HepG2 (cell line): Measurements from ENCODE around the gene SLC39A10. TPM values are rescaled to one million over a fixed set of nuclear protein-coding genes. Genes with fewer than 3 reads are reported as not detected.

Experiments
- ATAC-seq: fragments of 200-7000 bp; cut with Tn5 transposase; 3 replicates; pipeline ENCODE4 v1.9.1; 2020; ENCODE audit warnings: mild to moderate bottlenecking, moderate library complexity
- BruUV-seq: library from RNA; stranded (reverse); fragments of 400-500 nt; replicated peaks from 2 replicates; lab custom pipeline; 2021; lab: Mats Ljungman, UMichigan
- CTCF ChIA-PET: fragments of 300-600 bp; formaldehyde crosslinking; extraction: SDS; loops from one replicate; lab custom pipeline; 2021; ENCODE audit warnings: low total read pairs, inconsistent platforms, low intra/inter-chr PET ratio; lab: Yijun Ruan, JAX
- POLR2A ChIA-PET: fragments of 350-600 bp; sonication (Branson Sonifier 250); formaldehyde crosslinking; loops from one replicate; lab custom pipeline; 2020; ENCODE audit warnings: antibody characterized with exemption, inconsistent platforms; lab: Yijun Ruan, JAX
- DNase-seq: peaks from one replicate; pipeline ENCODE4 v3.0.0-alpha.2; 2015; ENCODE audit warnings: low spot score
- FAIRE-seq: peaks from 3 replicates; lab custom pipeline; 2011; peaks lifted over from hg19 to GRCh38; lab: Jason Lieb, UNC
- H2AFZ ChIP-seq: one replicate; pipeline ENCODE4 v1.6.1; 2011; ENCODE audit warnings: low read length, inconsistent platforms
- H3K27ac ChIP-seq: fragments of 300-600 bp; 3 replicates; pipeline ENCODE4 v1.8.0; 2011; ENCODE audit warnings: mixed run types, mild to moderate bottlenecking, mixed read lengths, low read length, inconsistent platforms; ENCODE audit not compliant: insufficient read depth; ENCODE audit errors: extremely low read length
- H3K27me3 ChIP-seq, 2 experiments: fragments of 200-600 bp in 1 of 2; 2 replicates in 1 of 2; 3 replicates in 1 of 2; pipeline versions ENCODE4 v1.6.0 to v1.8.0; 2011; ENCODE audit warnings: low read length in 2 of 2, mild to moderate bottlenecking in 2 of 2, moderate library complexity in 2 of 2, inconsistent platforms in 1 of 2; ENCODE audit not compliant: insufficient read depth in 2 of 2, control insufficient read depth in 1 of 2
- H3K36me3 ChIP-seq, 2 experiments: fragments of 200-600 bp in 1 of 2; replicated peaks in 1 of 2; 2 replicates in 1 of 2; 3 replicates in 1 of 2; pipeline versions ENCODE4 v1.5.1 to v1.8.0; 2011; ENCODE audit warnings: low read length in 2 of 2, inconsistent platforms in 1 of 2; ENCODE audit not compliant: insufficient read depth in 2 of 2, control insufficient read depth in 1 of 2
- H3K4me1 ChIP-seq: 2 replicates; pipeline ENCODE4 v1.5.1; 2012; ENCODE audit warnings: low read length, inconsistent platforms; ENCODE audit not compliant: insufficient read depth
- H3K4me2 ChIP-seq: 2 replicates; pipeline ENCODE4 v1.6.0; 2011; ENCODE audit warnings: low read depth, low read length, inconsistent platforms
- H3K4me3 ChIP-seq, 3 experiments: fragments of 200-600 bp in 1 of 3; sonication (generic), shearing (Covaris generic) in 1 of 3; replicated peaks in 1 of 3; 2 replicates each; pipeline ENCODE4 v1.5.1; 2011 to 2016; ENCODE audit warnings: low read length in 3 of 3, inconsistent platforms in 2 of 3, low read depth in 2 of 3, mild to moderate bottlenecking in 2 of 3, control low read depth in 1 of 3, mixed read lengths in 1 of 3; ENCODE audit not compliant: insufficient read depth in 1 of 3
- H3K79me2 ChIP-seq: one replicate; pipeline ENCODE4 v1.6.1; 2011; ENCODE audit warnings: low read length, inconsistent platforms; ENCODE audit not compliant: insufficient read depth
- H3K9ac ChIP-seq: 2 replicates; pipeline ENCODE4 v1.6.0; 2011; ENCODE audit warnings: mild to moderate bottlenecking, low read depth, low read length, inconsistent platforms; ENCODE audit not compliant: insufficient read depth
- H3K9me3 ChIP-seq: 2 replicates; pipeline ENCODE4 v1.5.1; 2012; ENCODE audit warnings: mild to moderate bottlenecking, low read length
- H4K20me1 ChIP-seq: 2 replicates; pipeline ENCODE4 v1.6.0; 2011; ENCODE audit warnings: inconsistent platforms, mild to moderate bottlenecking, low read length, moderate library complexity; ENCODE audit not compliant: insufficient read depth
- ELF3 ChIP-seq: IDR thresholded peaks from 2 replicates; pipeline ENCODE4 v1.6.1; 2016; ENCODE audit warnings: missing genetic modification reagents, missing compliant biosample characterization
- GZF1 ChIP-seq: sonication (generic); formaldehyde crosslinking; IDR thresholded peaks from 2 replicates; pipeline ENCODE4 v1.5.1; 2020; ENCODE audit warnings: mild to moderate bottlenecking, missing genetic modification reagents
- IKZF1 ChIP-seq: fragments of 450-650 bp; IDR thresholded peaks from 2 replicates; pipeline ENCODE4 v1.7.1; 2016
- RARA ChIP-seq: IDR thresholded peaks from 2 replicates; pipeline ENCODE4 v1.6.1; 2016; ENCODE audit warnings: missing genetic modification reagents, missing compliant biosample characterization
- THAP8 ChIP-seq: sonication (generic); formaldehyde crosslinking; IDR thresholded peaks from 2 replicates; pipeline ENCODE4 v1.5.1; 2020; ENCODE audit warnings: missing genetic modification reagents, mild to moderate bottlenecking, borderline replicate concordance
- U2AF1 ChIP-seq: fragments of 200-400 bp; formaldehyde crosslinking; optimal IDR thresholded peaks from 2 replicates; pipeline ENCODE3; 2017; ENCODE audit warnings: mild to moderate bottlenecking, low read depth, low read length
- ZNF383 ChIP-seq: sonication (generic); formaldehyde crosslinking; IDR thresholded peaks from 2 replicates; pipeline ENCODE4 v1.4.0; 2020; ENCODE audit warnings: missing genetic modification reagents, mild to moderate bottlenecking, borderline replicate concordance
- WGBS: methylation state at CpG from one replicate; pipeline ENCODE4 v1.1.6; 2017; ENCODE audit warnings: low lambda C conversion rate; 5-methylcytosine and 5-hydroxymethylcytosine counted together
- in situ Hi-C: cut with HindIII; loops from 2 replicates; pipeline ENCODE4 v1.10.0; 2017; ENCODE audit warnings: low pct_unique_long_range_greater_than_20kb; ENCODE audit not compliant: extremely low pct_ligation_motif_present
- intact Hi-C: fragments of 100-400 bp; cut with micrococcal nuclease; formaldehyde crosslinking; loops from one replicate; pipeline ENCODE4 v1.10.0; 2022; ENCODE audit not compliant: unreplicated experiment
- polyA plus RNA-seq, 8 experiments: library from polyadenylated mRNA; depleted of rRNA in 3 of 8; stranded (reverse) in 7 of 8; unstranded in 1 of 8; fragments of >200 nt; fragmentation: Illumina TruSeq in 4 of 8; extraction: Trizol in 4 of 8; gene quantifications; 2 replicates each; pipeline versions ENCODE4 v1.2.1 to v1.2.3, GENCODE V29; 2011 to 2016; ENCODE audit warnings: low read depth in 4 of 8, missing spikeins in 1 of 8, mixed read lengths in 1 of 8; ENCODE audit not compliant: insufficient read depth in 1 of 8
- total RNA-seq, 5 experiments: library from RNA; depleted of rRNA; stranded (reverse); fragments of >200 nt; fragmentation: Illumina TruSeq; extraction: Trizol; gene quantifications; 2 replicates each; pipeline ENCODE4 v1.2.3, GENCODE V29; 2016; ENCODE audit warnings: low read depth in 1 of 5
- TF ChIP-seq, protein P1 (sequence below): sonication (generic); formaldehyde crosslinking; conservative IDR thresholded peaks from 2 replicates; pipeline ENCODE4 v1.4.0; 2020; ENCODE audit warnings: missing genetic modification reagents

SLC39A10 gene
- total and polyA plus RNA-seq, 2 of the 13 experiments (the other 11 are each of a cell fraction or from before 2014, with no cell fraction given), result 13.2 to 21.0 TPM

DNA sequence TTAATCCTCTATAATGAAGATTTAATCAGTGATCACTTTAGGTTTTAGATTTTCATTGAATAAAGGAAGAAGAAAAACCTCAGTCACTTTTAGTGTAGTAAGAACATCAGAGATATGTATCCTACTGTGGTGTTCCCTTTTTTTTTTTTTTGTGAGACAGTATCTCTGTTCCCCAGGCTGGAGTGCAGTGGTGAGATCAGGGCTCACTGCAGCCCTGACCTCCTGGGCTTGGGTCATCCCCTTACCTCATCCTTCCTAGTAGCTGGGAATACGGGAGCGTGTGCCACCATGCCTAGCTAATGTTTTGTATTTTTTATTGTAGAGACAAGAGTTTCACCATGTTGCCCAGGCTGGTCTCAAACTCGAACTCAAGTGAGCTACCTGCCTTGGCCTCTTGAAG lies 5.1 kb downstream of the SLC39A10 start:
- Histone ChIP-seq H3K4me3 (no peak overlapping the region), H4K20me1 (peaks cover 21% of the 10 kb centered on the region), H3K27ac (no peak overlapping the region), H3K27me3 (no peaks in the 10 kb centered on the region), H3K9ac (no peak overlapping the region), H3K4me1 (peaks cover 24% of the 10 kb centered on the region)
- ATAC-seq (no peak), DNase-seq (no peak), FAIRE-seq (no peak)
- no TSS peak for BruUV-seq
- ChIA-PET CTCF (no interaction called here), POLR2A (no interaction called here)
- intact Hi-C loops, result no loop called here
- 53% methylated on average over 3 of the region's 3 CpGs for WGBS
- TF ChIP-seq U2AF1 (no peak), THAP8 (CRISPR knock-in tag) (no peak), RARA (CRISPR knock-in tag) (no peak), IKZF1 (no peak), GZF1 (no peak), ZNF383 (CRISPR knock-in tag) (no peak), ELF3 (no peak)
- TF ChIP-seq, protein P1, sequence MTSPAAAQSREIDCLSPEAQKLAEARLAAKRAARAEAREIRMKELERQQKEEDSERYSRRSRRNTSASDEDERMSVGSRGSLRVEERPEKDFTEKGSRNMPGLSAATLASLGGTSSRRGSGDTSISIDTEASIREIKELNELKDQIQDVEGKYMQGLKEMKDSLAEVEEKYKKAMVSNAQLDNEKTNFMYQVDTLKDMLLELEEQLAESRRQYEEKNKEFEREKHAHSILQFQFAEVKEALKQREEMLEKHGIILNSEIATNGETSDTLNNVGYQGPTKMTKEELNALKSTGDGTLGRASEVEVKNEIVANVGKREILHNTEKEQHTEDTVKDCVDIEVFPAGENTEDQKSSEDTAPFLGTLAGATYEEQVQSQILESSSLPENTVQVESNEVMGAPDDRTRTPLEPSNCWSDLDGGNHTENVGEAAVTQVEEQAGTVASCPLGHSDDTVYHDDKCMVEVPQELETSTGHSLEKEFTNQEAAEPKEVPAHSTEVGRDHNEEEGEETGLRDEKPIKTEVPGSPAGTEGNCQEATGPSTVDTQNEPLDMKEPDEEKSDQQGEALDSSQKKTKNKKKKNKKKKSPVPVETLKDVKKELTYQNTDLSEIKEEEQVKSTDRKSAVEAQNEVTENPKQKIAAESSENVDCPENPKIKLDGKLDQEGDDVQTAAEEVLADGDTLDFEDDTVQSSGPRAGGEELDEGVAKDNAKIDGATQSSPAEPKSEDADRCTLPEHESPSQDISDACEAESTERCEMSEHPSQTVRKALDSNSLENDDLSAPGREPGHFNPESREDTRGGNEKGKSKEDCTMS, result no peak
- TF ChIP-seq, all 625 proteins: peak for 0
- in situ Hi-C loops, result no loop called here
- Histone ChIP-seq H3K9me3 (no peaks in the 10 kb centered on the region), H3K36me3 (no peaks in the 10 kb centered on the region), H2AFZ (no peak overlapping the region), H3K79me2 (peaks cover 15% of the 10 kb centered on the region), H3K4me2 (no peak overlapping the region)
